GM21717 (cell line): ENCODE results near the gene OR10H5.
"Not testable (repeated sequence)": the region's sequence is repeated elsewhere in the genome, so short reads cannot be mapped to it uniquely, and the experiment has no call there.

ENCODE experiments used
- ATAC-seq: cut with Tn5 transposase; IDR thresholded peaks from one replicate; pipeline ENCODE4 v1.9.1; 2021; ENCODE audit warnings: mild to moderate bottlenecking, moderate library complexity; ENCODE audit not compliant: unreplicated experiment

OR10H5 gene, protein sequence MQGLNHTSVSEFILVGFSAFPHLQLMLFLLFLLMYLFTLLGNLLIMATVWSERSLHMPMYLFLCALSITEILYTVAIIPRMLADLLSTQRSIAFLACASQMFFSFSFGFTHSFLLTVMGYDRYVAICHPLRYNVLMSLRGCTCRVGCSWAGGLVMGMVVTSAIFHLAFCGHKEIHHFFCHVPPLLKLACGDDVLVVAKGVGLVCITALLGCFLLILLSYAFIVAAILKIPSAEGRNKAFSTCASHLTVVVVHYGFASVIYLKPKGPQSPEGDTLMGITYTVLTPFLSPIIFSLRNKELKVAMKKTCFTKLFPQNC

DNA sequence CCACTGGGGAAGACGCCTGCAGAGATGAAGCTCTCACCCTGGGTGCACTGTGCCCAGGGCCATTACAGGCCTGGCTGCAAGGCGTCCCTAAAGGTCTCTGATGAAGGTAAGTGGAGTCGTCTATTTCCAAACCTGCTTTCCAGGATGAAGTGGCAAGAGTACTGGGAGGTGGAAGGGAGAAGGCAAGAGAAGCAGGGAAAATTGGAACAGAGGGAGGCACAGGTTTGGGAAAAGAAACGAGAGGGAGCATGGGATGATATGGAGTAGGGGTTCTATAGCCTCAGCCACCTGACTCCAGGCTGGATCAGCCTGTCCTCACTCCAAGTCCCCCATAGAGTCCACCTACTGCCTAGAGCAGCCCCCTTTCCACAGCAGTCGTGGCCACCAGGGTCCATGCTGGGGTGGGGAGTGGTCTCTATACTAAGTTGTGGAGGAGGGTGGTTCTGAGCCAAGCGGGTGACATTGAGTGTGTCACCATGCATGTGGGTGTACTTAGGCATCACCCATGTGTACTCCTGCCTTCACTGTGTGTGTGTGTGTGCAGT is at the start of gene OR10H5:
OR10H5 (plus strand) TSS at position 51 of the 545 bp plus-strand sequence. CDS start 6,388 bp downstream, outside the sequence.
- no peak for ATAC-seq

DNA sequence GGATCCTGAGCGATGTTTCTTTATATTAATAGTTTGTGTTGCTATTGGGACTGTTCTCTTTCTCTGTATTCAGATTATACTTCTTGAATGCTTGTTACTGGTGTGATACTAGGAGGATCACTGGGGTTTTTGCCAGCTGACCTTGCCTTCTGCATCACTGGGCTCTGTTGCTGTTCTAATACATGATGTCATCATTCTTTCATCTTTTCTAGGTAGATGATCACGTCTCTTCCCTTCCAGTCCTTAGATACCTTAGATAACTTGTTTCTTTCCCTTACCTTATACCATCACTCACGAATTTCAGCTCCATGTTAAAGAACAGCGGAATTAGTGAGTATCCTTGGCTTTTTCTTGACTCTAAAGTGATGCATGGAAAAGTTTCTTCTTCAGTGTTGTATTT is 49.7 kb upstream of the OR10H5 start, which contains the start of gene OR10H3:
OR10H3 (plus strand) TSS at position 264 of the 400 bp plus-strand sequence. CDS start 3,408 bp downstream, outside the sequence.
- no peak for ATAC-seq

DNA sequence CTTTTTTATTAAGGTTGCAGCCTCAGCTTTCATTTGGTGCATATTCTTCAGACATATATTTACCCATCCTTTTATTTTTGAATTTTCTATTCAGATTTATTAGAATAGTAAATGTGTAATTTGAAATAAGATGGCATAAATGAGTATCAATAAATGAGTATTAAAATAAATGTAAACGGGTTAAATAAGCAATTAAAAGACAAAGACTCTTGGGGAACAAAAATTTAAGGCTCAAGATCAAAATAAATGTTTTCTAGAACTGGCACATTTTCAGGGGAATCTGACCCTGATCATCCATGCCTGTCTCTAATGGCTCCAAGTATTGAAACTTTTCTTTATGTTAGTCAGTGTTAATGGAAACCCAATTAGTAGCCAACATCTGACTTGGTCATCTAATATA is 46.7 kb upstream of the OR10H5 start:
- no peak for ATAC-seq

DNA sequence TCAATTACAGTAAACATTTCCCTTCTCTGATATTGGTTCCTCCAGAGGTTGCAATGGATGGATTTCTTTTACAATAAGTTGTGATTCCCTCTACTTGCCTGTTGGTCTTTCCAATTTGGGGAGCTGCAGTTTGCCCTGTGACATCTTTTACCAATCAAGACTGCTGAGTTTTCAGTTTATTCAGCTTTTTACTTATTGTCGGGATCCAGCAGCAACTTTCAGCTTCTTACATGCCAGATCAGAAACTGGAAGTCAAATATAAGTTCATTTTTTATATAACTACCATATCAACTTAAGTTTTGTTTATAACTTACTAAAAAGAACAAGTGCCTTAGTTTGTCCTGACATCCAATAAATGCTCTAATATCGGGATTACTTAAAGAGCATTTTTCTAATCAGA is 39.2 kb upstream of the OR10H5 start:
- ATAC-seq, result no peak

DNA sequence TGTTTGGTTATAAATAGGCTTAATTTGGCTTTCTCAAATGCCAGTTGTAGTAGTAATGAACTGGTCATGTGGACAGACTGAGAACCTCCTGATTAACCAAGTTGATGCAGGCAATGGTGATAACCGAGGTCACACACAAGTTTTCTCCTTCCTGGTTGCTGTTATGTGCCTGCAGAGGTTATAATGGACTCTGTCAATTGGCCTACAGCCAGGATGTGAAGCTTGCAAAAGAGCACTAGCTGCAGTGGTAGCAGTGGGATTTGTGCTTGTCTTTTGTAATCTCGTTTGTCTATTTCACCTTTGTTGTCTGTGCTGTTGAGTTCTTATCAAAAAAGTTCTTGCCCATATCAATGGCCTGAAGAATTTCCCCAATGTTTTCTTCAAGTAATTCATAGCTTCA is 29.1 kb upstream of the OR10H5 start:
- no peak for ATAC-seq

DNA sequence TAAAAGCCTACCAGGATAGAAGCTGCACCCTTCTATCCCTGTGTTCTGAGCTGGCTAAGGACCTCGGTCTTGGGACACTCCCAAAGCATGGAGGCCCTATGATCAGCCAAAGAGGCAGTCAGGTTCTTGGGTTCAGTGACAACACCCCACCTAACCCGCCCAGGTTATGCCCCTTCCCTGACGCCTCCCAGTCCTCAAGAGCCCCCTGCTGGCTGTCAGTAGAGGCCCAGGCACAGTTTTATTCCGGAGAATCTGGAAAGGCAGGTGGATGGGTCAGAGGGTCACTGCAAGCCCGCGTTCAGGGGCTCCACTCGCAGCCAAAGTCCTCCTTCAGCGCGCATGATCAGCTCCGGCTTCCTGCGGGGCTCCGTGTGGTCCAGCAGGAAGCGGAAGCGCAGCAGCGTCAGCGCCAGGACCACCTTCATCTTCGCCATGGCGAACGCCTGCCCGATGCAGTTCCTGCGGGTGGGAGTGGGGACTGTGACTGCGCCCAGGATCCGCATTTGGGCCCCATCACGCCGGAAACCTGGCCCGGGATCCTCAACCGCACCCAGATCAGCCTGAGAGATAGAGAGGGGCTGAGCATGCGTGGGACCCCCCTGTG is 27.4 kb upstream of the OR10H5 start:
- ATAC-seq, result no peak

DNA sequence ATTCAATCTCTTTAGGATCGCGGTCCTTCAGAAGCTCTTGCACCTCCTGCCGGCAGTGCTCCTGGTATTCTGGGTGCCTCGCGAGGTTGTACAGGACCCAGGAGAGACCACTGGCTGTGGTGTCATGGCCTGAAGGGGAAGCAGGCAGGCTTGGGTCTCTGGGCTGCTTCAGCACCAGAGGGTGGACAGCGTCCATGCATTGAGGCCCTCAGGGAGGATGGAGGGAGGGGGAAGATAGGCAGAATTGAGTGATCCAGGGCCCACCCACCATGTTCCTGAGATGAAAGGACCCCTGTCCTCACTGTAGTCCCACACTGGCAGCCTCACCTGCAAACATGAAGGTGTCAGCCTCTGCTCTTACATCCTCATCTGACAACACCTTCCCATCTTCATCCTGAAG is 17.9 kb upstream of the OR10H5 start:
- no peak for ATAC-seq

DNA sequence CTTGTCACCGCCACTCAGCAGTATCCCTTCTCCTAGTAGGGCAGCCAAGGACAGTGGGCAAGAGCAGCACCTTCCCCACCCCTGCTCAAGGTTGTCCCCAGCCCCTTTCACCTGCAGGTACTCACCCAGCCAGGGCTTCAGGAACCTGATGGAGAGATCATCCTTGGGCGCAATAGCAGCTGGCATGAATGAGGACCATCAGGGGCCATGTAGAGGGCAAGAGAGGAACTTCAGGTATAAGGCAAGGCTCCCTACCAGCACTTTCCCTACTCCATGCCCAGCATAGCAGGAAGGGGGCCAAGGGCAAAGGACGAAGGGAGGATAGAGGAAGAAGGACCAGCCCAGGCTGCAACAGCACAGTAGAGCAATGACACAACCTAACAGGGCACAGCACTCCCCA is 13.3 kb upstream of the OR10H5 start:
- ATAC-seq, result not testable (repeated sequence)

DNA sequence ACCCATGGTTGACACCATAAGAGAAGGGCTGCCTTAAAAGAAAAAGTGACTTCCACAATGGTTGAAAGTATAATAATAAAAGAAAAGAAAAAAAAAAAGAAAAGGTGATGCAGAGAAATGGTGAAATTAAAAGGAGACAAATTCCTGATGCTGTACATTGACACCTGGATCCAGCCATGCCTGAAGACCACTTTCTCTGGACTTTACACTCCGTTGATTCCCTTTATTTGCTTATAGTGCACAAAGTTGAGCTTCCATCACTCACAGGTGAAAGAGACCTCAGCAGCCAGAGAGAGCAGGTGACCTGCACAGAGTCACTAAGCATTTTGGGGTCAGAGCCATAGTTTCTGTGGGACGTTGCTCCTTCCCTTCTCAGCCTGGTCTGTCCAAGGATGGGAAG is 12.2 kb upstream of the OR10H5 start:
- no peak for ATAC-seq

DNA sequence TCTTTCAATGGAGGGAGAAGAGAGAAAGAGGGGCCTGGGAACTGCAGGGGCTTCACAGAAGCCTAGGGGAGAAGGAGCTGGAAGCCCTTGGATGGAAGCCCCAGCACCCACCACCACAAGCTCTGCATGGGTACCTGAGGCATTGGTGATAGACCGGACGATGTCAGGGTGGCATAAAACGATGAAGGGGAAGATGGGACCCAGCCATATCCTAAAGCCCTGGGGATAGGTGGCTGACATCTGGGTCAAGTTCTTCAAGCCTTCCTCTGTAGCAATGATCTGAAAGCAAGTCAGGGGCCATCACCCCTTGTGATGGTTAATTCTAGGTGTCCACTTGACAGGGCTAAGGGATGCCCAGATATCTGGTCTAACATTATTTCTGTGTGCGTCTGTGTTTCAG is 11.2 kb upstream of the OR10H5 start:
- ATAC-seq, result no peak

DNA sequence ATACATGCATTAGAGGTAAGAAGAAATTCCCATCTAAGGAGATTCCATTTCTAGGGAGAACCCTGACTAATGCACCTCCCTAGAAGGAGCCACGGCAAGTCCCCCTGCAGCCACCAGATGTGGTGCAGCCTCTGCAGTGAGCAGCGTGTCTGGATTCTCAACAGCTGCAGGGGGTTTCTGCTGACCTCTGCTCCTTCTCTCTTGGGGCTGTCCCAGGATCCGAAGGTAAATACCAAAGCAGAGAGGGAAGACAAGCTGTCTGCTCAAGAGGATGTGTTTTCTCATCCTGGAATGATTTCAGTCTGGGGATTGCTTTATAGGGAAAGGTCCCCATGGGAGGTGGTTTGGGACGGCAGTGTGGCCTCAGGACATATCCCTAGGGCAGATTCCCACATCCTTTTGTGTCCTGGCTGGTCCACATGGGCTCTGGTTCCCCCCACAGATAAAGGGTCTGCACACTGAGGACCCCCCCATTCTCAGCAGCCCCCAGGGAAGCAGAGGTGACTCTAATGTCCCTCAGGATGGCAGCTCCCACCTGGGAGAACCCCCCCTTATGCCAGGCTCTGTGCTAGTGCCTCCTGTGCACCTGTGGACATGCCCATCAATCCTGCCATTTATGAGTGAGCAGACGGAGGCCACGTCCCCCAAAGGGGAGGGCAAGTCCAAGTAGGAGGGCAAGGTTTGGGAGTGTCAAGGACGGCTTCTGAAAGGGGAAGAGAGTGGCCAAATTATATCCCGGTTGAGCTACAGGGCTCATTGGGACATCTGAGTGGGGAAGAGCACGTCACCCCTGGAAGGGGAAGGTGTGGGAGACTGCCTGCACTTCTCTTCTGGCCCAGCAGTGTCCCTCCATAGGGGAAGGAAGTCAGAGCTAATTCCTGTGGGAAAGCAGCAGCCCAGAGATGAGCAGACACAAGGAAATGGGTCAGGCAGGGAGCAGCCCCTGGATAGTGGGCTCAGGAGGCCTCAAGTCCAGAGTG is 10.2 kb upstream of the OR10H5 start:
- ATAC-seq, result no peak

DNA sequence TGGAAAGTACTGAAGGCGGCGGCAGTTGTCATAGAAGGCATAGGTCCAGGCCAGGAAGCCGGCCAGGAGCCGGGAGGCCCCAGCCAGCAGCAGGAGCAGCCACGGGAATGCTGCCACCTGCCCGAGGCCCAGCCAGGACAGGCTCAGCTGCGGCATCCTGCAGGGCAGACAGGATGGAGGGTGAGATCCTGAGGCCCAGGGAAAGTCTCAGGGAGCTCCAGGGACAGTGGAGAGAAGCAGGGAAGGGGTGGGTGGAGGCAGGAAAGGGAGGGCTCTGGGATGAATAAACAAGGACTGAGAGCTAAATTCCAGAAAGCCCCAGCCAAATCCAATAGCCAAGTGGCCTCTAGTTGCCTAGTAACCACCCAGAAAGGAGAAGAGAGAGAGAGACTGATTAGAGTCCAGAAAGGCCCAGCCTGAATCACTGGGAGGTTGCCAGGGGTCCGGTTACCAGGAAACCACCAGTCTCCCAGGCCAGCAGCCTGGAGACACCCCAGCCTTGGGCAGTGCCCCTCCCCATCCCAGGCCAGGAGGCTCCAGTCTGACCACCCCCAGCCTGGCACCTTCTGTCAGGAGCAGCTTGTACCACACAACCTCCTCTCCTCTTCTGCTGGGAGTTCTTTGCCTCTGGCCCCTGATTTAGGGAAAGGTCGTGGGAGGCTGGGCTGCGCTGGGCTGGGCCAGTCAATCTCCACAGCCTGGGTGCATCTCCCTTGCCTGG is 7.5 kb upstream of the OR10H5 start:
- no peak for ATAC-seq

DNA sequence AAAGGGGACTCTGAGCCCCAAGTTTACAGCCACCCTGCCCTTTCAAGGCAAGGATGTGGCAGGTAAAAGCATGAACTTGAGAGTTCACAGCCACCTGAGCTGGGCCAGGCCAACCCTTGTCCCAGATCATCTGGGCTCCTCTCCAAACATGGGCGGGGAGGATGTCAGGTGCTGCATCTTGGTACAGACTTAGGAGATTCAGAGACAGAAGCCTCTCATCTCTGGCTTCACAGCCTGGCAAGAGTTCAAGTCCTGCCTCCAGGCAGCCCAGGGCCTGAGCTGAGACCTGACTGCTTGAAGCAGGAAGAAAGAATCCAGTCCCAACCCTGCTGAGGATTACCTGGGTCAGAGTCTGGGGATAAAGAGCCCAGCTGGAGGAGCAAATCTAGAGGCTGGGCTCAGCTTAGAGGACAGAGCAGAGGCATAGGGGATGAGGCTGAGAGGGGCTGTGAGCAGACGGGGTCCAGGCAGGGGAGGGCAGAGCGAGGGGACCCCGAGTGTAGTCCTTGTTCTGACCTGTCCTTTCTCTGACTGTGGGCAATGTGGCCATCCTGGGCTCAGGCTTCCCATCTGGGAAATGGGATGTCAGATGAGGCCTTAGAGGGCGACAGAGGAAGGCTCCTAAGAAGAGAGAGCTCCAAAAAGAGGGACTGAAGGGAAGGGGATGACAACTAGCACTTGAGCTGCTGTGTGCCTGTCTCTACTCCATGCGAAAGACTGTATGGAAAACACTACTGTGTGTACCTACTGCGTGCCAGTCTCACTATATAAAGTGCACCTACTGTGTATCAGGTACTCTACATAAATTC is 6.6 kb upstream of the OR10H5 start:
- no peak for ATAC-seq

DNA sequence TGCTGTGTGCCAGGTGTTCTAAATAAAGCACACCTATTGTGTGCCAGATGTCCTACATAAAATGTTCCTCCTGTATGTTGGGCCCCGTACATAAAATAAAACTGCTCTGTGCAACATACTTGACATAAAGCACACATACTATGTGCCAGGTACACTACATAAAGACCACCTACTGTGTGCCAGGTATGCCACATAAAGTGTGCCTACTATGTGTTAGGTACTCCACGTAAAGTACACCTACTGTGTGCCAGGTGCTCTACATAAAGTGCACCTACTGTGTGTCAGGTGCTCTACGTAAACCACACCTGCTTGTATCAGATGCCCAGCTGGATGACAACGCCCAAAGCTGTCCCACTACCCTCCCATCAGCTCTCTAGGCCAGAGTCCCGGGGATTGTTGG is 5.8 kb upstream of the OR10H5 start:
- ATAC-seq, result no peak

DNA sequence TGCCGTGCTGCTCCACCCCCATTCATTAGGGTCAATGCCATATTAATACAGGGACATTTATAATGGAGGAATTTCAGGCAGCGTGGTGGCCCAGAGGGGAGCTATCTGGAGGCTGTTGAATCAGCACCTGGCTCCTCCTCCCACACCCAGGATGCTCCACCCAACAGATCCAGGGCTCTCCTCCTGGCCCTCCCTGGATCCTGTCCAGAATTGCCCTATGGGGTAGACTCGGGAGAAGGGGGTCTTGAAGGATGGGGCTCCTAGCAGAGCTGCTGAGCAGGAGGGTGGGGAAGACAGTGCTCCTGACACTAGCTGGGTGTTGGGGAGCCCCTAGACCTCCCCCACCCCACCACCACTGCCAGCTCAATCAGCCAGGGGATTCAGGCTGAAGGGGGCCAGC is 5.2 kb upstream of the OR10H5 start:
- no peak for ATAC-seq

DNA sequence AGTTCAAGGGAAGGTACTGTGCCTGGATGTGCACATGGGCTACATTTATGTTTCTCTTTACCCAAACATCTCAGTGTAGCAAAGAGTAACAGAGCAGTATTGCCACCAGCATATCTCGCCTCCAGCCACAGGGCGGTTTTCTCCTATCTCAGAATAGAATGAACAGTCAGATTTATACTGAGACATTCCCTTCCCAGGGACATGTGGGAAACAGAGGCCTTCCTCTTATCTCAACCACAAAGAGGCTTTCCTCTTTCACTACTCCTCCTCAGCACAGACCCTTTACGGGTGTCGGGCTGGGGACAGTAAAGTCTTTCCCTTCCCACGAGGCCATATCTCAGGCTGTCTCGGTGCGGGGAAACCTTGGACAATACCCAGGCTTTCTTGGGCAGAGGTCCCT is 4.6 kb upstream of the OR10H5 start:
- not testable (repeated sequence) for ATAC-seq

DNA sequence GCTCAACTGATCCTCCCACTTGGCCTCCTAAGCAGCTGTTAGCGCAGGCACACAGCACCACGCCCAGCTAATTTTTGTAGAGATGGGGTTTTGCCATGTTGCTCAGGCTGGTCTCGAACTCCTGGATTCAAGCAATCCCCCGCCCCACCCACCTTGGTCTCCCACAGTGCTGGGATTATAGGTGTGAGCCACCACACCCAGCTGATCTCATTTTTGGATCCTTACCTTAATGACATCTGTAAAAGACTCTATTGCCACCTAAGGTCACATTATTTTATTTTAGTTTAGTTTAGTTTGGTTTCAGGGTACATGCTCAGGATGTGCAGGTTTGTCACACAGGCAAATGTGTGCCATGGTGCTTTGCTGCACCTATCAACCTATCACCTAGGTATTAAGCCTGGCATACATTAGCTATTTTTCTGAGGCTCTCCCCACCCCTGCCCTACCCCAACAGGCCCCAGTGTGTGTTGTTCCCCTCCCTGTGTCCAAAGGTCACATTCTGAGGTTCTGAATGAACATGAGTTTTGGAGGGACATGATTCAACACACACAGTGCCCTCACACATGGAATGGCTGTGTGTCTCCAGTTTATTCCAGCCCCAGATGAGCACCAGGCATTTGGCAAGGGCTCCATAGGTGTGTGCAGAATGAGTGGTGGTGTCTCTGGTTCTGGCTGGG is 1.3 kb downstream of the OR10H5 start:
- no peak for ATAC-seq

DNA sequence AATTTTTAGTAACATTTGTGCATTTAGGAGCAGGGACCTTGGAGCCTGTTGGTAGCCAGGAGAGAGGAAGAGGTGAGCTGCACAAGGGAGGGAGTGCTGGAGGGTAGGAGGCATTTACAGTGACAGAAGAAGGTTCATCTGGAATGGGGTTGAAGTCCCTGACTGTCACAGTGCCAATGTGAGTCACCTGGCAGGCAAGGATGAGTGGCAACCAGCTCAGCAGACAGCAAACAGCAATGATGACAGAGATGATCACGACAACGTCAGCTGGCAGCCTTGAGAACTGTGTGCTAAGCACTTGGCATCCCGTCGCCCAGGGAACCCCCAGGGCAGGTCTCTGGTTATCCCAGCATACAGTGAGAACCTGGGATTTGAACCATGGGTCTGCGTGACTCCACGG is 2.6 kb downstream of the OR10H5 start:
- ATAC-seq, result no peak

DNA sequence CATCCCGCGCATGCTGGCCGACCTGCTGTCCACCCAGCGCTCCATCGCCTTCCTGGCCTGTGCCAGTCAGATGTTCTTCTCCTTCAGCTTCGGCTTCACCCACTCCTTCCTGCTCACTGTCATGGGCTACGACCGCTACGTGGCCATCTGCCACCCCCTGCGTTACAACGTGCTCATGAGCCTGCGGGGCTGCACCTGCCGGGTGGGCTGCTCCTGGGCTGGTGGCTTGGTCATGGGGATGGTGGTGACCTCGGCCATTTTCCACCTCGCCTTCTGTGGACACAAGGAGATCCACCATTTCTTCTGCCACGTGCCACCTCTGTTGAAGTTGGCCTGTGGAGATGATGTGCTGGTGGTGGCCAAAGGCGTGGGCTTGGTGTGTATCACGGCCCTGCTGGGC is 6.8 kb downstream of the OR10H5 start:
- not testable (repeated sequence) for ATAC-seq
